Tibial nerve (tissue), 4 donors: ENCODE data around the gene CHKA. TPM values are rescaled to one million over a fixed set of nuclear protein-coding genes. Genes with fewer than 3 reads are reported as not detected.

Experiments used
- DNase-seq, 2 donors: peaks; one replicate each; pipeline ENCODE4 v3.0.0-alpha.2; 2019; ENCODE audit warnings: low spot score in 2 of 2
- H3K27ac ChIP-seq, 4 donors: fragments of 200-600 bp; sonication (generic) in 3 of 4; one replicate each; pipeline ENCODE4 v1.5.1; 2017 to 2019; ENCODE audit warnings: mild to moderate bottlenecking in 1 of 4
- H3K27me3 ChIP-seq, 2 donors: fragments of 200-600 bp; sonication (generic) in 1 of 2; one replicate each; pipeline versions ENCODE4 v1.5.1 to v1.6.0; 2017 to 2019
- H3K36me3 ChIP-seq, 3 donors: fragments of 200-600 bp; sonication (generic); one replicate each; pipeline ENCODE4 v1.5.1; 2018 to 2019
- H3K4me1 ChIP-seq, 4 donors: fragments of 200-600 bp; sonication (generic) in 3 of 4; one replicate each; pipeline ENCODE4 v1.5.1; 2017 to 2019
- H3K4me3 ChIP-seq, 4 donors: fragments of 200-600 bp; sonication (generic) in 3 of 4; one replicate each; pipeline ENCODE4 v1.5.1; 2017 to 2019; ENCODE audit warnings: mild to moderate bottlenecking in 1 of 4, moderate library complexity in 1 of 4
- H3K9me3 ChIP-seq, 4 donors: fragments of 200-600 bp; sonication (generic) in 3 of 4; one replicate each; pipeline ENCODE4 v1.5.1; 2017 to 2019
- CTCF ChIP-seq, 5 experiments: fragments of 200-600 bp in 3 of 5; fragments of 450-650 bp in 2 of 5; sonication (generic) in 3 of 5; IDR thresholded peaks; one replicate each; pipeline ENCODE4 v1.5.1; 2016 to 2019; ENCODE audit warnings: antibody characterized with exemption in 5 of 5, mild to moderate bottlenecking in 3 of 5, moderate library complexity in 2 of 5
- EP300 ChIP-seq, 2 donors: sonication (generic); formaldehyde crosslinking; IDR thresholded peaks; one replicate each; pipeline ENCODE4 v1.6.1; 2017; ENCODE audit warnings: antibody characterized with exemption in 2 of 2, mild to moderate bottlenecking in 1 of 2
- POLR2A ChIP-seq, 2 donors: fragments of 450-650 bp; IDR thresholded peaks; one replicate each; pipeline ENCODE4 v1.6.1; 2017; ENCODE audit warnings: antibody characterized with exemption in 2 of 2, mild to moderate bottlenecking in 2 of 2, moderate library complexity in 2 of 2
- WGBS, 2 donors: methylation state at CpG; one replicate each; pipeline ENCODE4 v1.1.5; 2018; 5-methylcytosine and 5-hydroxymethylcytosine counted together
- total RNA-seq, 4 donors: library from RNA; depleted of rRNA; stranded (reverse); fragments of >200 nt; gene quantifications; one replicate each; pipeline ENCODE4 v1.1.0, GENCODE V29; 2016

Gene CHKA
- total RNA-seq, 4 donors from 2014 or later = 53.7 to 83.9 (median 78.0) TPM

GRCh38 chr11:68125164-68125563 lies 4.0 kb upstream of the CHKA start:
- Histone ChIP-seq H3K36me3 (no peaks in the 10 kb centered on the region), H3K4me3 (no peak overlapping the region), H3K27me3 (no peaks in the 10 kb centered on the region), H3K27ac (peak overlapping the region in 1 of 4 donors; percentile 26), H3K9me3 (no peaks in the 10 kb centered on the region), H3K4me1 (peaks cover 0 to 31% (median 12%) of the 10 kb centered on the region in 4 donors)
- TF ChIP-seq EP300 (IDR thresholded peaks at IDR 0.05) (no peak), CTCF (IDR thresholded peaks at IDR 0.05) (no peak), POLR2A (IDR thresholded peaks at IDR 0.05) (no peak)
- no peak for DNase-seq
- WGBS, 2 donors = 68 to 87% methylated on average over 3 to 4 of the region's 4 CpGs

- WGBS, 2 donors = 83 to 88% methylated on average over 9 of the region's 9 CpGs
- TF ChIP-seq CTCF (IDR thresholded peaks at IDR 0.05) (no peak), POLR2A (IDR thresholded peaks at IDR 0.05) (no peak), EP300 (IDR thresholded peaks at IDR 0.05) (no peak)
- Histone ChIP-seq H3K4me1 (peaks cover 0 to 41% (median 22%) of the 10 kb centered on the region in 4 donors), H3K27ac (peak overlapping the region in 3 of 4 donors; percentile 17 to 72 (median 66)), H3K9me3 (no peaks in the 10 kb centered on the region), H3K27me3 (no peaks in the 10 kb centered on the region), H3K36me3 (no peaks in the 10 kb centered on the region), H3K4me3 (no peak overlapping the region)
- DNase-seq = no peak
Observed at GRCh38 chr11:68122936-68123539, 1.9 kb upstream of the CHKA start.

- no peak for TF ChIP-seq POLR2A (IDR thresholded peaks at IDR 0.05)
- TF ChIP-seq EP300 (IDR thresholded peaks at IDR 0.05) = peak; percentile 5 to 12
- no peak for TF ChIP-seq CTCF (IDR thresholded peaks at IDR 0.05)
- peaks cover 0 to 56% (median 39%) of the 10 kb centered on the region in 4 donors for H3K4me1 ChIP-seq
- H3K9me3 ChIP-seq = no peaks in the 10 kb centered on the region
- H3K27ac ChIP-seq = peak overlapping the region; percentile 88 to 100 (median 96)
- H3K4me3 ChIP-seq = peak overlapping the region; percentile 43 to 84 (median 67)
- H3K27me3 ChIP-seq = no peaks in the 10 kb centered on the region
- DNase-seq = peak in 1 of 2 donors; percentile 46
- 1 to 3% methylated on average over 26 to 43 of the region's 73 CpGs for WGBS, 2 donors
- no peaks in the 10 kb centered on the region for H3K36me3 ChIP-seq
Observed at GRCh38 chr11:68120273-68121066, 718 bp downstream of the CHKA start.

GRCh38 chr11:68118706-68119448 lies 2.3 kb downstream of the CHKA start:
- WGBS, 2 donors = 39 to 44% methylated on average over 4 of the region's 4 CpGs
- Histone ChIP-seq H3K4me3 (peak overlapping the region in 2 of 4 donors; percentile 58 to 84), H3K27ac (peak overlapping the region; percentile 58 to 100 (median 90)), H3K9me3 (no peaks in the 10 kb centered on the region), H3K36me3 (no peaks in the 10 kb centered on the region), H3K27me3 (no peaks in the 10 kb centered on the region), H3K4me1 (peaks cover 0 to 70% (median 47%) of the 10 kb centered on the region in 4 donors)
- no peak for DNase-seq
- TF ChIP-seq POLR2A (IDR thresholded peaks at IDR 0.05) (no peak), EP300 (IDR thresholded peaks at IDR 0.05) (peak in 1 of 2 donors; percentile 16)

- peak overlapping the region; percentile 58 to 100 (median 90) for H3K27ac ChIP-seq
- peaks cover 0 to 76% (median 47%) of the 10 kb centered on the region in 4 donors for H3K4me1 ChIP-seq
- WGBS, 2 donors = 77% methylated on average over 11 of the region's 11 CpGs
- DNase-seq = no peak
- no peaks in the 10 kb centered on the region for H3K9me3 ChIP-seq
- TF ChIP-seq EP300 (IDR thresholded peaks at IDR 0.05) (no peak), POLR2A (IDR thresholded peaks at IDR 0.05) (no peak), CTCF (IDR thresholded peaks at IDR 0.05) (no peak)
- no peak overlapping the region for H3K4me3 ChIP-seq
- no peaks in the 10 kb centered on the region for H3K27me3 ChIP-seq
- no peaks in the 10 kb centered on the region for H3K36me3 ChIP-seq
Observed at GRCh38 chr11:68117853-68118470, 3.2 kb downstream of the CHKA start.
